Gastrocnemius medialis (tissue), 4 donors: ENCODE results near the gene RYK. TPM values are rescaled to one million over a fixed set of nuclear protein-coding genes. Genes with fewer than 3 reads are reported as not detected.

Source experiments
- ATAC-seq, 2 donors: fragments of 150-250 bp; one replicate each; pipeline ENCODE4 v1.9.1; 2016
- DNase-seq, 2 donors: peaks; one replicate each; pipeline ENCODE4 v3.0.0-alpha.2; 2019
- H3K27ac ChIP-seq, 4 donors: fragments of 200-600 bp; sonication (generic); 1 replicate in 1 of 4; 2 replicates in 3 of 4; pipeline ENCODE4 v1.5.1; 2016 to 2018; ENCODE audit warnings: mild to moderate bottlenecking in 2 of 4, moderate library complexity in 1 of 4
- H3K27me3 ChIP-seq, 3 donors: fragments of 200-600 bp; sonication (generic) in 2 of 3; 1 replicate in 1 of 3; 2 replicates in 2 of 3; pipeline versions ENCODE4 v1.5.1 to v1.6.0; 2016 to 2019; ENCODE audit warnings: mild to moderate bottlenecking in 1 of 3, moderate library complexity in 1 of 3
- H3K36me3 ChIP-seq, 2 donors: fragments of 200-600 bp; sonication (generic) in 1 of 2; one replicate each; pipeline ENCODE4 v1.5.1; 2017 to 2018
- H3K4me1 ChIP-seq, 2 donors: fragments of 200-600 bp; sonication (generic) in 1 of 2; one replicate each; pipeline ENCODE4 v1.5.1; 2016 to 2017; ENCODE audit warnings: mild to moderate bottlenecking in 2 of 2
- H3K4me3 ChIP-seq, 4 donors: fragments of 200-600 bp; sonication (generic) in 3 of 4; 1 replicate in 1 of 4; 2 replicates in 3 of 4; pipeline ENCODE4 v1.5.1; 2016 to 2019; ENCODE audit warnings: mild to moderate bottlenecking in 2 of 4
- H3K9me3 ChIP-seq, 3 donors: fragments of 200-600 bp; sonication (generic) in 2 of 3; 1 replicate in 1 of 3; 2 replicates in 2 of 3; pipeline ENCODE4 v1.5.1; 2016 to 2019
- CTCF ChIP-seq, 5 experiments: fragments of 450-650 bp in 3 of 5; fragments of 200-600 bp in 2 of 5; sonication (generic) in 2 of 5; IDR thresholded peaks in 4 of 5; conservative IDR thresholded peaks in 1 of 5; 1 replicate in 4 of 5; 2 replicates in 1 of 5; pipeline ENCODE4 v1.5.1; 2016 to 2019; ENCODE audit warnings: antibody characterized with exemption in 5 of 5, mild to moderate bottlenecking in 3 of 5, moderate library complexity in 3 of 5
- POLR2A ChIP-seq, 2 donors: fragments of 450-650 bp; IDR thresholded peaks; one replicate each; pipeline ENCODE4 v1.6.1; 2017; ENCODE audit warnings: antibody characterized with exemption in 2 of 2, mild to moderate bottlenecking in 2 of 2, moderate library complexity in 2 of 2
- in situ Hi-C, 4 donors: fragments of 200-750 bp; cut with MboI; loops; one replicate each; pipeline versions ENCODE4 v1.15.0 to v1.8.0; 2017; ENCODE audit warnings: low sequenced_read_pairs in 4 of 4
- intact Hi-C: fragments of 100-400 bp; cut with DNase I; formaldehyde crosslinking; loops from one replicate; pipeline ENCODE4 v1.15.1; 2023; ENCODE audit warnings: low total_unique reads
- total RNA-seq, 4 donors: library from RNA; depleted of rRNA; stranded (reverse); fragments of >200 nt; gene quantifications; one replicate each; pipeline versions ENCODE4 v1.1.0 to v1.2.3, GENCODE V29; 2016

Gene RYK
- total RNA-seq, 4 donors from 2014 or later: 25.8 to 42.4 (median 35.0) TPM

- DNase-seq: no peak
- Histone ChIP-seq H3K27ac (no peak overlapping the region), H3K4me1 (peaks cover 12 to 20% of the 10 kb centered on the region in 2 donors), H3K9me3 (no peaks in the 10 kb centered on the region), H3K36me3 (no peaks in the 10 kb centered on the region), H3K27me3 (no peaks in the 10 kb centered on the region), H3K4me3 (no peak overlapping the region)
- intact Hi-C loops (no loop called here), in situ Hi-C loops (no loop called here)
- TF ChIP-seq POLR2A (IDR thresholded peaks at IDR 0.05): no peak
- no peak for TF ChIP-seq CTCF (IDR thresholded peaks at IDR 0.05 in 4 of 5, conservative IDR thresholded peaks at IDR 0.05 in 1 of 5)
- ATAC-seq: peak in 1 of 2 donors; percentile 52
Observed at GRCh38 chr3:134222835-134223234, 27.8 kb downstream of the RYK start.

- in situ Hi-C loops: loop anchor here in 2 of 4 donors (10.0 kb wide), 1 partner anchor 88 kb away; no protein-coding TSS in a partner anchor
- no peak for DNase-seq
- Histone ChIP-seq H3K36me3 (no peaks in the 10 kb centered on the region), H3K27me3 (no peaks in the 10 kb centered on the region), H3K9me3 (no peaks in the 10 kb centered on the region), H3K27ac (no peak overlapping the region), H3K4me1 (peaks cover 4 to 26% of the 10 kb centered on the region in 2 donors), H3K4me3 (no peak overlapping the region)
- no peak for ATAC-seq
- intact Hi-C loops: no loop called here
- TF ChIP-seq POLR2A (IDR thresholded peaks at IDR 0.05): no peak
- no peak for TF ChIP-seq CTCF (IDR thresholded peaks at IDR 0.05 in 4 of 5, conservative IDR thresholded peaks at IDR 0.05 in 1 of 5)
Observed at GRCh38 chr3:134216851-134217250, 33.8 kb downstream of the RYK start.

GRCh38 chr3:134216191-134216764, 34.4 kb downstream of the RYK start:
- Histone ChIP-seq H3K36me3 (peaks cover 0 to 2% of the 10 kb centered on the region in 2 donors), H3K27me3 (no peaks in the 10 kb centered on the region), H3K27ac (no peak overlapping the region), H3K9me3 (no peaks in the 10 kb centered on the region), H3K4me3 (no peak overlapping the region), H3K4me1 (peaks cover 4 to 26% of the 10 kb centered on the region in 2 donors)
- in situ Hi-C loops (loop anchor here in 2 of 4 donors (10.0 kb wide), 1 partner anchor 89 kb away; no protein-coding TSS in a partner anchor), intact Hi-C loops (no loop called here)
- ATAC-seq: no peak
- TF ChIP-seq POLR2A (IDR thresholded peaks at IDR 0.05) (no peak), CTCF (IDR thresholded peaks at IDR 0.05 in 4 of 5, conservative IDR thresholded peaks at IDR 0.05 in 1 of 5) (no peak)
- DNase-seq: no peak

- H3K4me1 ChIP-seq: peaks cover 4 to 18% of the 10 kb centered on the region in 2 donors
- intact Hi-C loops (loop anchor here (5.0 kb wide), 2 partner anchors 38 to 263 kb away; partner anchors contain the start of gene RYK), in situ Hi-C loops (loop anchor here in 3 of 4 donors (5.0 to 10.0 kb wide), 3 partner anchors 91 to 258 kb away; no protein-coding TSS in a partner anchor)
- no peak for ATAC-seq
- no peak for DNase-seq
- H3K4me3 ChIP-seq: no peak overlapping the region
- no peaks in the 10 kb centered on the region for H3K27me3 ChIP-seq
- peaks cover 0 to 21% of the 10 kb centered on the region in 2 donors for H3K36me3 ChIP-seq
- TF ChIP-seq CTCF (IDR thresholded peaks at IDR 0.05 in 4 of 5, conservative IDR thresholded peaks at IDR 0.05 in 1 of 5) (no peak), POLR2A (IDR thresholded peaks at IDR 0.05) (no peak)
- no peak overlapping the region for H3K27ac ChIP-seq
- no peaks in the 10 kb centered on the region for H3K9me3 ChIP-seq
Observed at GRCh38 chr3:134214239-134214638, 36.4 kb downstream of the RYK start.
